ENCODE results near the gene GOSR1. TPM values are rescaled to one million over a fixed set of nuclear protein-coding genes. Genes with fewer than 3 reads are reported as not detected.

GOSR1 gene
- total RNA-seq, 2 donors from 2014 or later: 50.8 to 57.3 TPM

DNA sequence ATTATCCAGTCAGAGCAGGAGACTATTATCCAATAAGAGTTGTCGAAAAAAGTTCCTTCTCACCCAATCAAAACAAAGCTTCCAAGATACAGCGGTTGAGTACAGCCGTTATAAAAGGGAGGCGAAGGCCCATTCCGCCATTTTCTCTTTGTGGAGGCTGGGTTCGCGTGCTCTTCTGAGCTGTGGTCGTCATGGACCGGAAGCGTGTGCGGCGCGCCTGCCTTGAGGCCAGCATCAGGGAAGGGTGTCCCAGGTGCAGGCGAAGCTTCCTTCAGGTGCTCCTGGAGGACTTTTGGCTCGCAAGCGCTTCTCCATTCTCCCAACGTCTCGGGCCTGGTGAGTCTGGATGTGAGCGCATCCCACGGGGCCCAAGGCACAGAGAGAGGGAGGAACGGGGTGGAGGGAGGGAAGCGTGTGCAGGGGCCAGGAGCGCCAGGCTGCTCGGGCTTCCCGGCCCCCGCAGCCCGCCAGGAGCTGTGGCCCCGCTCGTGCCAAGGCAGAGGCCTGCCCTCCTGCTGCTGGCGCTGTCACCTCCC lies 99.2 kb downstream of the GOSR1 start:
- H3K27ac ChIP-seq (ENCODE audit: low read depth, low read length): no peak overlapping the region
- H3K27me3 ChIP-seq (ENCODE audit: control insufficient read depth, insufficient read depth, low read length, poor library complexity, severe bottlenecking): no peaks in the 10 kb centered on the region
- no peak overlapping the region for H3K27ac Mint-ChIP-seq
- H3K9ac ChIP-seq (ENCODE audit: extremely low read depth, low read length, poor library complexity, severe bottlenecking): no peak overlapping the region
- DNase-seq: peak; percentile 41
- H3K4me3 Mint-ChIP-seq: no peak overlapping the region
- H3K27me3 Mint-ChIP-seq (ENCODE audit: insufficient read depth): no peaks in the 10 kb centered on the region
- no peaks in the 10 kb centered on the region for H3K4me1 ChIP-seq (ENCODE audit: control insufficient read depth, insufficient read depth, low read length)
- TF ChIP-seq, protein P1, sequence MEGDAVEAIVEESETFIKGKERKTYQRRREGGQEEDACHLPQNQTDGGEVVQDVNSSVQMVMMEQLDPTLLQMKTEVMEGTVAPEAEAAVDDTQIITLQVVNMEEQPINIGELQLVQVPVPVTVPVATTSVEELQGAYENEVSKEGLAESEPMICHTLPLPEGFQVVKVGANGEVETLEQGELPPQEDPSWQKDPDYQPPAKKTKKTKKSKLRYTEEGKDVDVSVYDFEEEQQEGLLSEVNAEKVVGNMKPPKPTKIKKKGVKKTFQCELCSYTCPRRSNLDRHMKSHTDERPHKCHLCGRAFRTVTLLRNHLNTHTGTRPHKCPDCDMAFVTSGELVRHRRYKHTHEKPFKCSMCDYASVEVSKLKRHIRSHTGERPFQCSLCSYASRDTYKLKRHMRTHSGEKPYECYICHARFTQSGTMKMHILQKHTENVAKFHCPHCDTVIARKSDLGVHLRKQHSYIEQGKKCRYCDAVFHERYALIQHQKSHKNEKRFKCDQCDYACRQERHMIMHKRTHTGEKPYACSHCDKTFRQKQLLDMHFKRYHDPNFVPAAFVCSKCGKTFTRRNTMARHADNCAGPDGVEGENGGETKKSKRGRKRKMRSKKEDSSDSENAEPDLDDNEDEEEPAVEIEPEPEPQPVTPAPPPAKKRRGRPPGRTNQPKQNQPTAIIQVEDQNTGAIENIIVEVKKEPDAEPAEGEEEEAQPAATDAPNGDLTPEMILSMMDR (conservative IDR thresholded peaks at IDR 0.05): no peak
- 92 to 100% methylated on average over 13 to 30 of the region's 30 CpGs for WGBS, 2 experiments (ENCODE audit: insufficient coverage in 1 of 2, insufficient read length in 1 of 2)
- no peaks in the 10 kb centered on the region for H3K9me3 Mint-ChIP-seq
- no peaks in the 10 kb centered on the region for H3K36me3 Mint-ChIP-seq (ENCODE audit: low read depth)
- H3K4me3 ChIP-seq (ENCODE audit: low read length): no peak overlapping the region
- H3K36me3 ChIP-seq (ENCODE audit: control insufficient read depth, insufficient read depth, low read length): no peaks in the 10 kb centered on the region
- H3K9me3 ChIP-seq (ENCODE audit: control insufficient read depth, low read length): no peaks in the 10 kb centered on the region
- peaks cover 3% of the 10 kb centered on the region for H3K4me1 Mint-ChIP-seq

Other genes starting within 250 kb of the GOSR1 start
- 1 to 10 TPM in 1 of 2 donors, under 1 TPM in 1; 0.38 to 1.8 TPM for gene SLC6A4, start 241.7 kb upstream of the GOSR1 start, total RNA-seq
- 10 to 100 TPM; 84.7 to 92.0 TPM for gene BLMH, start 185.5 kb upstream of the GOSR1 start, total RNA-seq
- gene TMIGD1, start 143.4 kb upstream of the GOSR1 start, total RNA-seq: not detected
- gene CPD, start 98.5 kb upstream of the GOSR1 start, total RNA-seq: 10 to 100 TPM; 81.7 to 82.1 TPM

All from endodermal cell (in vitro differentiated cells).